ENCODE data around the gene LRFN4.

Gene LRFN4

GRCh38 chr11:66891851-66892660 lies 35.2 kb downstream of the LRFN4 start:
- TF ChIP-seq, protein P1, sequence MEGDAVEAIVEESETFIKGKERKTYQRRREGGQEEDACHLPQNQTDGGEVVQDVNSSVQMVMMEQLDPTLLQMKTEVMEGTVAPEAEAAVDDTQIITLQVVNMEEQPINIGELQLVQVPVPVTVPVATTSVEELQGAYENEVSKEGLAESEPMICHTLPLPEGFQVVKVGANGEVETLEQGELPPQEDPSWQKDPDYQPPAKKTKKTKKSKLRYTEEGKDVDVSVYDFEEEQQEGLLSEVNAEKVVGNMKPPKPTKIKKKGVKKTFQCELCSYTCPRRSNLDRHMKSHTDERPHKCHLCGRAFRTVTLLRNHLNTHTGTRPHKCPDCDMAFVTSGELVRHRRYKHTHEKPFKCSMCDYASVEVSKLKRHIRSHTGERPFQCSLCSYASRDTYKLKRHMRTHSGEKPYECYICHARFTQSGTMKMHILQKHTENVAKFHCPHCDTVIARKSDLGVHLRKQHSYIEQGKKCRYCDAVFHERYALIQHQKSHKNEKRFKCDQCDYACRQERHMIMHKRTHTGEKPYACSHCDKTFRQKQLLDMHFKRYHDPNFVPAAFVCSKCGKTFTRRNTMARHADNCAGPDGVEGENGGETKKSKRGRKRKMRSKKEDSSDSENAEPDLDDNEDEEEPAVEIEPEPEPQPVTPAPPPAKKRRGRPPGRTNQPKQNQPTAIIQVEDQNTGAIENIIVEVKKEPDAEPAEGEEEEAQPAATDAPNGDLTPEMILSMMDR (IDR thresholded peaks at IDR 0.05; ENCODE audit: low read depth, low read length), result no peak
- H3K4me3 ChIP-seq (replicated peaks in 1 of 2; ENCODE audit: low read depth in 2 of 2, low read length in 2 of 2), result no peak overlapping the region
- DNase-seq (ENCODE audit: low read depth in 2 of 2), result peak; percentile 86 to 97

- TF ChIP-seq, protein P1 (IDR thresholded peaks at IDR 0.05; ENCODE audit: low read depth, low read length), result no peak
- no peak overlapping the region for H3K4me3 ChIP-seq (replicated peaks in 1 of 2; ENCODE audit: low read depth in 2 of 2, low read length in 2 of 2)
- no peak for DNase-seq (ENCODE audit: low read depth in 2 of 2)
Measured at GRCh38 chr11:66892911-66893310, 36.0 kb downstream of the LRFN4 start.

DNA sequence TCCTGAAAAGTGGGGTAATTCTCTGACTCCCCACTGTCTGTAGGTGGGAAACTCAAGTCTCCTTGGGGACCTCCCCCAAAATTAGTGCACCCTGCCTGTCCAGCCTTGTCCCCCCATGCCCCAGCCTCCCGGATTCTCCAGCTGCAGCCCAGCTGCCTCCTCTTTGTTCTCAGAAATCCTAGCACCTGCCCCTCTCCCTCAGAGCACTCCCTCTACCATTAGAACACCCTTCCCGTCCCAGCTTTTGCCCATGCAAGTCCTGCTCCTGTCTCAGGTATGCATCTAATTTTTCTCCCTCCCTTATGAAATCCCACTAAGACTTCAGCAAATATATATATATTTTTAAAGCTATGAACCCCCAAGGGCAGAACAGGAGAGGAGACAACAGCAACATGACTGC lies 37.3 kb downstream of the LRFN4 start:
- DNase-seq (ENCODE audit: low read depth in 2 of 2), result no peak
- no peak overlapping the region for H3K4me3 ChIP-seq (replicated peaks in 1 of 2; ENCODE audit: low read depth in 2 of 2, low read length in 2 of 2)
- TF ChIP-seq, protein P1 (IDR thresholded peaks at IDR 0.05; ENCODE audit: low read depth, low read length), result no peak

- no peak for DNase-seq (ENCODE audit: low read depth in 2 of 2)
- TF ChIP-seq, protein P1 (IDR thresholded peaks at IDR 0.05; ENCODE audit: low read depth, low read length), result no peak
- H3K4me3 ChIP-seq (replicated peaks in 1 of 2; ENCODE audit: low read depth in 2 of 2, low read length in 2 of 2), result no peak overlapping the region
Measured at GRCh38 chr11:66901964-66902390, 45.1 kb downstream of the LRFN4 start.

DNA sequence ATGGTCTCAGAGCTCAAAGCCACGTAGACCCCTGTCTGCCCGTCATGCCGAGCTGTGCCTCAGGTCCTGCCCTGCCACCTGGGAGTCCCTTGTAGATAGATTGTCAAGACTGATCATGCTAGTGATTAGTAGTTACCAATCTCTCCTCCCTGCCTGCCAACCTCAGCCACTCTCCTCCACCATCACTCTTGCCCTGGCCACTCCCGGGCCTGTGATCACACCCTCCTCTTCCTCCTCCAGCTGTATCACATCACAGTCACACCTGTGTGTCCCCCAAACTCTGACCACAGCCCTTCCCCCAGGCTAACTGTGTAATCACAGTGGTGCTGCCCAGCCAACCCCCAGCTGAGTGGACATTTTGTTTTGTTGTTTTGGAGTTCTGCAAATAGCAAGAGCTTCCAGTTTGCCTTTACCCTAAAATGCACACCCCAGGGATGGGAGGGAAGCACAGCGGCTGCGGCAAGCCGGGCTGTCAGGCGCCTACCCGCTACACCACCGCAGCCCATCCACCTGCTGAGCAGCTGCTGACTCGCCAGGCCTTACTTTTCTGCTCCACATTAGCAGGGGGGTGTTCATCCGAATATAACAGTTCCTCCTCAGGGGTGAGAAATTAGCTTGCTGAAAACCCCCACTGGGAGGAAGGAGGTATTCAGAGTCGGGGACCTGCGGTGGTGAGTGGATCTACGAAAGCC lies 45.8 kb downstream of the LRFN4 start:
- no peak for DNase-seq (ENCODE audit: low read depth in 2 of 2)
- H3K4me3 ChIP-seq (replicated peaks in 1 of 2; ENCODE audit: low read depth in 2 of 2, low read length in 2 of 2), result no peak overlapping the region
- TF ChIP-seq, protein P1 (IDR thresholded peaks at IDR 0.05; ENCODE audit: low read depth, low read length), result no peak

- TF ChIP-seq, protein P1 (IDR thresholded peaks at IDR 0.05; ENCODE audit: low read depth, low read length), result no peak
- H3K4me3 ChIP-seq (replicated peaks in 1 of 2; ENCODE audit: low read depth in 2 of 2, low read length in 2 of 2), result no peak overlapping the region
- peak in 1 of 2 donors; percentile 27 for DNase-seq (ENCODE audit: low read depth in 2 of 2)
Measured at GRCh38 chr11:66904055-66904454, 47.2 kb downstream of the LRFN4 start.

Measured in cardiac fibroblast (primary cell).